CD4-positive, CD25-positive, alpha-beta regulatory T cell (primary cell): ENCODE data around the gene ZNF467. TPM values are rescaled to one million over a fixed set of nuclear protein-coding genes. Genes with fewer than 3 reads are reported as not detected.

ENCODE experiments used
- ATAC-seq, 2 donors: fragments of 150-1000 bp; cut with Tn5 transposase; one replicate each; pipeline ENCODE4 v1.10.0; 2021; ENCODE audit warnings: low read depth in 2 of 2, moderate number of reproducible peaks in 2 of 2, moderate library complexity in 1 of 2
- DNase-seq, 3 donors: peaks; one replicate each; pipeline versions ENCODE4 v3.0.0 to v3.0.0-alpha.2; 2012 to 2022; ENCODE audit warnings: mixed read lengths in 1 of 3
- H3K27ac ChIP-seq: one replicate; pipeline ENCODE4 v1.7.0; 2013; ENCODE audit warnings: mild to moderate bottlenecking, low read length; ENCODE audit not compliant: insufficient read depth, poor library complexity, severe bottlenecking
- H3K27me3 ChIP-seq: one replicate; pipeline ENCODE4 v1.7.0; 2013; ENCODE audit warnings: low read length; ENCODE audit not compliant: control insufficient read depth, insufficient read depth
- H3K36me3 ChIP-seq: one replicate; pipeline ENCODE4 v1.7.0; 2013; ENCODE audit warnings: mild to moderate bottlenecking, low read length, moderate library complexity; ENCODE audit not compliant: control insufficient read depth, insufficient read depth
- H3K4me1 ChIP-seq: 2 replicates; pipeline ENCODE4 v1.7.0; 2013; ENCODE audit warnings: mild to moderate bottlenecking, low read length; ENCODE audit not compliant: insufficient read depth, control insufficient read depth, poor library complexity, severe bottlenecking
- H3K4me3 ChIP-seq: one replicate; pipeline ENCODE4 v1.7.0; 2013; ENCODE audit warnings: low read depth, mild to moderate bottlenecking, low read length, moderate library complexity
- H3K9me3 ChIP-seq, 2 experiments: 1 replicate in 1 of 2; 2 replicates in 1 of 2; pipeline ENCODE4 v1.7.0; 2013; ENCODE audit warnings: low read length in 2 of 2, mild to moderate bottlenecking in 1 of 2, moderate library complexity in 1 of 2; ENCODE audit not compliant: control insufficient read depth in 2 of 2
- H3K27ac Mint-ChIP-seq, 3 donors: one replicate each; pipeline ENCODE4 v1.8.0; 2020 to 2022; ENCODE audit warnings: mild to moderate bottlenecking in 3 of 3, mixed read lengths in 3 of 3, moderate library complexity in 2 of 3
- H3K27me3 Mint-ChIP-seq: one replicate; pipeline ENCODE4 v1.8.0; 2022; ENCODE audit warnings: mild to moderate bottlenecking, mixed read lengths
- H3K36me3 Mint-ChIP-seq: one replicate; pipeline ENCODE4 v1.8.0; 2020; ENCODE audit warnings: mixed read lengths
- H3K4me1 Mint-ChIP-seq, 4 donors: one replicate each; pipeline ENCODE4 v1.8.0; 2020 to 2022; ENCODE audit warnings: mixed read lengths in 4 of 4, mild to moderate bottlenecking in 1 of 4
- H3K4me3 Mint-ChIP-seq, 4 donors: one replicate each; pipeline ENCODE4 v1.8.0; 2020 to 2022; ENCODE audit warnings: mild to moderate bottlenecking in 4 of 4, mixed read lengths in 4 of 4, moderate library complexity in 3 of 4
- H3K9me3 Mint-ChIP-seq, 7 donors: one replicate each; pipeline ENCODE4 v1.8.0; 2020 to 2022; ENCODE audit warnings: mixed read lengths in 7 of 7, mild to moderate bottlenecking in 3 of 7, moderate library complexity in 2 of 7
- polyA plus RNA-seq, 4 donors: library from polyadenylated mRNA; unstranded; fragments of 300-500 nt; fragmentation: Illumina TruSeq; gene quantifications; one replicate each; pipeline ENCODE4 v1.2.3, GENCODE V29; 2021
- total RNA-seq: library from RNA; stranded (reverse); gene quantifications from one replicate; pipeline ENCODE4 v1.2.3, GENCODE V29; 2022

ZNF467 gene
- total and polyA plus RNA-seq, 5 donors from 2014 or later: 0.76 to 2.3 (median 1.1) TPM

GRCh38 chr7:149732111-149732561 is 41.3 kb downstream of the ZNF467 start:
- peaks cover 6% of the 10 kb centered on the region for H3K27me3 Mint-ChIP-seq
- Histone ChIP-seq H3K27me3 (no peaks in the 10 kb centered on the region), H3K4me3 (no peak overlapping the region), H3K9me3 (no peaks in the 10 kb centered on the region), H3K36me3 (peaks cover 31% of the 10 kb centered on the region), H3K27ac (no peak overlapping the region), H3K4me1 (no peaks in the 10 kb centered on the region)
- no peak for DNase-seq
- no peak for ATAC-seq
- peaks cover 0 to 3% (median 0%) of the 10 kb centered on the region in 4 donors for H3K4me1 Mint-ChIP-seq
- no peak overlapping the region for H3K27ac Mint-ChIP-seq
- no peak overlapping the region for H3K4me3 Mint-ChIP-seq
- peaks cover 20% of the 10 kb centered on the region for H3K36me3 Mint-ChIP-seq
- H3K9me3 Mint-ChIP-seq: no peaks in the 10 kb centered on the region

GRCh38 chr7:149731207-149731955 is 42.0 kb downstream of the ZNF467 start:
- no peak overlapping the region for H3K4me3 Mint-ChIP-seq
- no peak overlapping the region for H3K27ac ChIP-seq
- H3K9me3 ChIP-seq: no peaks in the 10 kb centered on the region
- H3K9me3 Mint-ChIP-seq: no peaks in the 10 kb centered on the region
- no peak for ATAC-seq
- H3K36me3 ChIP-seq: peaks cover 34% of the 10 kb centered on the region
- H3K27me3 ChIP-seq: no peaks in the 10 kb centered on the region
- peaks cover 24% of the 10 kb centered on the region for H3K36me3 Mint-ChIP-seq
- no peak for DNase-seq
- peaks cover 0 to 1% (median 0%) of the 10 kb centered on the region in 4 donors for H3K4me1 Mint-ChIP-seq
- H3K27me3 Mint-ChIP-seq: peaks cover 6% of the 10 kb centered on the region
- H3K4me1 ChIP-seq: no peaks in the 10 kb centered on the region
- no peak overlapping the region for H3K4me3 ChIP-seq
- H3K27ac Mint-ChIP-seq: no peak overlapping the region

- Histone ChIP-seq H3K9me3 (no peaks in the 10 kb centered on the region), H3K4me3 (no peak overlapping the region), H3K36me3 (peaks cover 34% of the 10 kb centered on the region), H3K27ac (no peak overlapping the region), H3K27me3 (no peaks in the 10 kb centered on the region), H3K4me1 (no peaks in the 10 kb centered on the region)
- H3K36me3 Mint-ChIP-seq: peaks cover 24% of the 10 kb centered on the region
- H3K27me3 Mint-ChIP-seq: no peaks in the 10 kb centered on the region
- no peaks in the 10 kb centered on the region for H3K9me3 Mint-ChIP-seq
- DNase-seq: no peak
- peak overlapping the region in 1 of 3 donors; percentile 36 for H3K27ac Mint-ChIP-seq
- ATAC-seq: no peak
- no peaks in the 10 kb centered on the region for H3K4me1 Mint-ChIP-seq
- no peak overlapping the region for H3K4me3 Mint-ChIP-seq
Observed at GRCh38 chr7:149729983-149730801, 43.2 kb downstream of the ZNF467 start.

GRCh38 chr7:149729586-149729982 is 43.8 kb downstream of the ZNF467 start:
- Histone ChIP-seq H3K36me3 (peaks cover 34% of the 10 kb centered on the region), H3K27ac (no peak overlapping the region), H3K9me3 (no peaks in the 10 kb centered on the region), H3K4me3 (no peak overlapping the region), H3K27me3 (no peaks in the 10 kb centered on the region), H3K4me1 (no peaks in the 10 kb centered on the region)
- no peak overlapping the region for H3K27ac Mint-ChIP-seq
- DNase-seq: no peak
- H3K4me3 Mint-ChIP-seq: no peak overlapping the region
- H3K9me3 Mint-ChIP-seq: no peaks in the 10 kb centered on the region
- no peak for ATAC-seq
- H3K4me1 Mint-ChIP-seq: no peaks in the 10 kb centered on the region
- no peaks in the 10 kb centered on the region for H3K27me3 Mint-ChIP-seq
- peaks cover 24% of the 10 kb centered on the region for H3K36me3 Mint-ChIP-seq

DNA sequence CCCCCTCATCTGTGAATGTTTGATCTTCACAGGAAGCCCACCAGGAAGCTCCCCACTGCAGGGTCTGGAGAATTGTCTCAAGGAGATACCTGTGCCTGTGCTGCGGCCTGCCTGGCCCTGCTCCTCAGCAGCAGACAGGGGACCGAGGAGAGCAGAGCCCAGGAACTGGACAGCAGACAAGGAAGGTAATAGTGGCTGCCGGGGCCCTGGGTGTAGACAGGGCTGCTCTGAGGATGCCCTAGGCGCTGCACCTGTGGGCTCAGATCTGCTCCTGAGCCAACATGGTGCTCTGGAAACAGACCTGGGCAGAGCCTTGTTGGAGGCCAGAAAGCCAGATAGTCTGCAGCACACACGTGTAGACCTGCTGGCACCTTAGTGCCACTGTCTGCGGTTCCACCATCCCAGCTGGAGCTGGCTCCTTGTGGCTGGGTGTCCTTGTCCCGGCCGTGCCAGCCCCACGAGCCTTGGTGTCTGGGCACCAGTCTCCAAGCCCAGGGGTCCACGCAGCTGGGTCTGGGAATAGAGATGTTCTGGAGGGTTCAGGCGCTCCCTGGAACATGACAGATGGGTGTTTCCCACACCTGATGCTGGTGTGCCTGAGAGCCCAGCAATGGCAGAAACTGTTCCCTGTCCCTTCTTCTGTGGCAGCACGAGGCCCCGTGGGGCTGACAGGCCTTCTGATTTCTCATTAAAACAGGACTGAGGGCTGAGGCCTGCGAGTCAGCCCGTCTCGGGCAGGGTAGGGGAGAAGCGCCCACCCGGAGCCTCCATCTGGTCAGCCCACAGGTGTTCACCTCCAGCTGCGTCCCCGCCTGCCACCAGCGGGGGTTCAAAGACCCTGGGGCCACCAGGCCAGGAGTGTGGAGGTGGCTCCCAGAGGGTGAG is 44.7 kb downstream of the ZNF467 start:
- no peaks in the 10 kb centered on the region for H3K9me3 ChIP-seq
- DNase-seq (no peak), ATAC-seq (no peak)
- no peaks in the 10 kb centered on the region for H3K27me3 ChIP-seq
- H3K4me3 Mint-ChIP-seq: no peak overlapping the region
- H3K27me3 Mint-ChIP-seq: no peaks in the 10 kb centered on the region
- H3K36me3 ChIP-seq: peaks cover 38% of the 10 kb centered on the region
- no peaks in the 10 kb centered on the region for H3K4me1 ChIP-seq
- no peak overlapping the region for H3K27ac ChIP-seq
- H3K27ac Mint-ChIP-seq: no peak overlapping the region
- H3K36me3 Mint-ChIP-seq: peaks cover 28% of the 10 kb centered on the region
- no peaks in the 10 kb centered on the region for H3K9me3 Mint-ChIP-seq
- H3K4me1 Mint-ChIP-seq: no peaks in the 10 kb centered on the region
- no peak overlapping the region for H3K4me3 ChIP-seq

DNA sequence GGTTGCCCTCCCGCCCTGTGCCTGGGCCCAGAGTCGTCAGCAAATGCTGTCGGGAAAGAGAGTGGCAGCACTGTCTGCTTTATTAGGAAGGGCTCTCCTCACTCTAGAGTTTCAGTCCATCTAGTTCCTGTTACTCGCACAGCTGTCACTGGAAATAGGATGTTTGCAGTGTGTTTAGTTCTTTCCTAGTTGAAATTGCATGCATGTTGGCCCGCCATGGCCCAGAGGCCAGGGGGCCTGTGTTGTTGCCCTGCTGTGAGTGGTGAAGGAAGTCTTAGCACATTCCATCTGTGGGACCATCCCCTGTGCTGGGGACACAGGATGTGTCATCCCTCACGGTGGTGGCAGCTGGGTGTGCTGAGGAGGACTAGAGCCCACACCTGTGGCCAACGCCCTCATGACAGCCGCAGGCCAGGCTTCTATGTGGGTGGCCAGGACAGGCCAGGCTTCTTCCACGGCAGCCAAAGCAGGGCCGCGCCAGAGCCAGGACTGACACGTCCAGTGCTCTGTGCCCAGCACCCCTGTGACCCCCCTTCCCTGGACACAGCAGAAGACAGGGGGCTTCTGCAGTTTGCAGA is 45.4 kb downstream of the ZNF467 start:
- no peaks in the 10 kb centered on the region for H3K27me3 Mint-ChIP-seq
- ATAC-seq (no peak), DNase-seq (no peak)
- Histone ChIP-seq H3K4me3 (no peak overlapping the region), H3K36me3 (peaks cover 44% of the 10 kb centered on the region), H3K27ac (no peak overlapping the region), H3K4me1 (no peaks in the 10 kb centered on the region), H3K9me3 (no peaks in the 10 kb centered on the region), H3K27me3 (no peaks in the 10 kb centered on the region)
- no peaks in the 10 kb centered on the region for H3K9me3 Mint-ChIP-seq
- no peak overlapping the region for H3K4me3 Mint-ChIP-seq
- no peak overlapping the region for H3K27ac Mint-ChIP-seq
- H3K4me1 Mint-ChIP-seq: no peaks in the 10 kb centered on the region
- H3K36me3 Mint-ChIP-seq: peaks cover 33% of the 10 kb centered on the region
